Pancreas (tissue), 10 donors: ENCODE results near the gene GADD45B. TPM values are rescaled to one million over a fixed set of nuclear protein-coding genes. Genes with fewer than 3 reads are reported as not detected.
A peak's percentile ranks its signal among the peaks of the same experiment; 100 is the strongest.

Source experiments
- ATAC-seq, 4 donors: fragments of 200-7000 bp; cut with Tn5 transposase; one replicate each; pipeline versions ENCODE4 v1.8.0 to v1.9.1; 2020; ENCODE audit warnings: mild to moderate bottlenecking in 4 of 4, moderate library complexity in 4 of 4
- DNase-seq, 6 donors: peaks; one replicate each; pipeline ENCODE4 v3.0.0-alpha.2; 2020
- FAIRE-seq: peaks from 2 replicates; lab custom pipeline; 2012; peaks lifted over from hg19 to GRCh38; lab: Jason Lieb, UNC
- H3K27ac ChIP-seq, 4 donors: fragments of 200-600 bp; sonication (generic); 1 replicate in 3 of 4; 2 replicates in 1 of 4; pipeline versions ENCODE4 v1.5.0 to v1.8.0; 2020
- H3K27me3 ChIP-seq, 4 donors: fragments of 200-600 bp; one replicate each; pipeline ENCODE4 v1.8.0; 2021
- H3K36me3 ChIP-seq, 3 donors: fragments of 200-600 bp; sonication (generic) in 1 of 3; one replicate each; pipeline versions ENCODE4 v1.5.0 to v1.8.0; 2020 to 2021
- H3K4me1 ChIP-seq, 3 donors: fragments of 200-600 bp; one replicate each; pipeline ENCODE4 v1.8.0; 2021
- H3K4me3 ChIP-seq, 4 donors: fragments of 200-600 bp; sonication (generic) in 2 of 4; one replicate each; pipeline versions ENCODE4 v1.5.0 to v1.8.0; 2020 to 2021
- H3K9me3 ChIP-seq, 4 donors: fragments of 200-600 bp; one replicate each; pipeline ENCODE4 v1.8.0; 2021
- CTCF ChIP-seq, 4 donors: fragments of 200-600 bp; sonication (generic) in 3 of 4; IDR thresholded peaks; one replicate each; pipeline versions ENCODE4 v1.5.0 to v1.8.0; 2021; ENCODE audit warnings: antibody characterized with exemption in 4 of 4
- WGBS, 2 donors: extraction: QIAGEN DNeasy Blood & Tissue Kit; methylation state at CpG; one replicate each; pipeline ENCODE4 v1.1.7; 2013; 5-methylcytosine and 5-hydroxymethylcytosine counted together
- intact Hi-C, 3 donors: fragments of 100-400 bp; cut with DNase I; formaldehyde crosslinking; loops; one replicate each; pipeline versions ENCODE4 v1.11.1 to v1.14.2; 2022
- polyA plus RNA-seq, 2 donors: library from polyadenylated mRNA; stranded (reverse); fragments of 200-250 nt; gene quantifications; one replicate each; pipeline ENCODE4 v1.2.3, GENCODE V29; 2013
- total RNA-seq, 6 donors: library from RNA; stranded (reverse); fragmentation: NEBNext Ultra II Directional in 4 of 6; extraction: Animal tissue kit (Norgen Biotek cat#: 25700) in 4 of 6; gene quantifications; one replicate each; pipeline versions ENCODE4 v1.2.1 to v1.2.4, GENCODE V29; 2021 to 2023
- donor health status: healthy with polysubstance abuse.
- donor health status: DM: no; HTN: no; CAD: no; lungs with moderate emphysema.
- donor health status: DM: no; HTN: no; CAD: no.
- donor health status: control.
- donor health status: control.
- donor health status: Bipolar disorder and iron deficiency.
- donor health status: DM: yes; HTN: yes; CAD: no.
- donor health status: DM: no; HTN: no; CAD: no.
- donor health status: DM: no; HTN: no; CAD: no.
- donor health status: DM: yes; HTN: yes; CAD: no.

GADD45B gene
- total and polyA plus RNA-seq, 8 donors = 20.4 to 237 (median 47.9) TPM

GRCh38 chr19:2484178-2484937 lies 8.4 kb downstream of the GADD45B start:
- no peaks in the 10 kb centered on the region for H3K36me3 ChIP-seq
- 81 to 83% methylated on average over 13 of the region's 13 CpGs for WGBS, 2 donors

GRCh38 chr19:2485428-2485827 lies 9.5 kb downstream of the GADD45B start:
- TF ChIP-seq CTCF (IDR thresholded peaks at IDR 0.05) = no peak
- DNase-seq = no peak
- no peak for ATAC-seq
- Histone ChIP-seq H3K9me3 (no peaks in the 10 kb centered on the region), H3K4me3 (no peak overlapping the region), H3K36me3 (no peaks in the 10 kb centered on the region), H3K4me1 (peaks cover 0 to 8% (median 0%) of the 10 kb centered on the region in 3 donors), H3K27ac (no peak overlapping the region), H3K27me3 (no peaks in the 10 kb centered on the region)
- intact Hi-C loops = no loop called here
- 67 to 72% methylated on average over 8 of the region's 8 CpGs for WGBS, 2 donors
- no peak for FAIRE-seq

More at GRCh38 chr19:2484178-2484937, 8.4 kb downstream of the GADD45B start:
- intact Hi-C loops = no loop called here
- no peak for ATAC-seq
- H3K27me3 ChIP-seq = no peaks in the 10 kb centered on the region
- peaks cover 0 to under 1% (median 0%) of the 10 kb centered on the region in 3 donors for H3K4me1 ChIP-seq
- H3K27ac ChIP-seq = no peak overlapping the region
- TF ChIP-seq CTCF (IDR thresholded peaks at IDR 0.05) = no peak
- H3K9me3 ChIP-seq = no peaks in the 10 kb centered on the region
- FAIRE-seq = no peak
- no peak for DNase-seq
- H3K4me3 ChIP-seq = no peak overlapping the region

- intact Hi-C loops = no loop called here
- H3K27me3 ChIP-seq = no peaks in the 10 kb centered on the region
- WGBS, 2 donors = 91 to 92% methylated on average over 12 of the region's 12 CpGs
- H3K27ac ChIP-seq = no peak overlapping the region
- no peaks in the 10 kb centered on the region for H3K36me3 ChIP-seq
- TF ChIP-seq CTCF (IDR thresholded peaks at IDR 0.05) = no peak
- DNase-seq (no peak), ATAC-seq (no peak), FAIRE-seq (no peak)
- H3K4me1 ChIP-seq = peaks cover 0 to 24% (median 10%) of the 10 kb centered on the region in 3 donors
- no peaks in the 10 kb centered on the region for H3K9me3 ChIP-seq
- H3K4me3 ChIP-seq = no peak overlapping the region
Measured at GRCh38 chr19:2487090-2487489, 11.2 kb downstream of the GADD45B start.

- TF ChIP-seq CTCF (IDR thresholded peaks at IDR 0.05) = no peak
- Histone ChIP-seq H3K9me3 (no peaks in the 10 kb centered on the region), H3K4me1 (peaks cover 0 to 24% (median 10%) of the 10 kb centered on the region in 3 donors), H3K27me3 (no peaks in the 10 kb centered on the region), H3K4me3 (no peak overlapping the region), H3K36me3 (no peaks in the 10 kb centered on the region), H3K27ac (no peak overlapping the region)
- FAIRE-seq = no peak
- WGBS, 2 donors = 59 to 60% methylated on average over 15 of the region's 15 CpGs
- intact Hi-C loops = no loop called here
- DNase-seq = no peak
- ATAC-seq = no peak
Measured at GRCh38 chr19:2487842-2488241, 11.9 kb downstream of the GADD45B start.

GRCh38 chr19:2488405-2488941 lies 12.5 kb downstream of the GADD45B start:
- no peak for TF ChIP-seq CTCF (IDR thresholded peaks at IDR 0.05)
- Histone ChIP-seq H3K27me3 (no peaks in the 10 kb centered on the region), H3K4me3 (peak overlapping the region in 2 of 4 donors; percentile 15 to 38), H3K36me3 (no peaks in the 10 kb centered on the region), H3K4me1 (peaks cover 0 to 24% (median 10%) of the 10 kb centered on the region in 3 donors), H3K9me3 (no peaks in the 10 kb centered on the region), H3K27ac (no peak overlapping the region)
- intact Hi-C loops = no loop called here
- ATAC-seq (no peak), FAIRE-seq (no peak), DNase-seq (no peak)
- WGBS, 2 donors = 58 to 61% methylated on average over 32 of the region's 32 CpGs
